Sigmoid colon (tissue), 4 donors: ENCODE results near the gene ADARB2.

Experiments
- CTCF ChIP-seq, 4 experiments: fragments of 450-650 bp in 3 of 4; fragments of 200-600 bp in 1 of 4; IDR thresholded peaks; one replicate each; pipeline ENCODE4 v1.5.1; 2016 to 2019; ENCODE audit warnings: antibody characterized with exemption in 4 of 4, mild to moderate bottlenecking in 3 of 4, moderate library complexity in 2 of 4
- POLR2AphosphoS5 ChIP-seq, 4 donors: sonication (generic); formaldehyde crosslinking; IDR thresholded peaks; one replicate each; pipeline ENCODE4 v1.6.1; 2017; ENCODE audit warnings: antibody characterized with exemption in 4 of 4

GRCh38 chr10:1644191-1644711, 93.1 kb downstream of the ADARB2 start:
- TF ChIP-seq CTCF (IDR thresholded peaks at IDR 0.05) (no peak), POLR2AphosphoS5 (IDR thresholded peaks at IDR 0.05) (no peak)
